ENCODE data around the gene SOCS1. TPM values are rescaled to one million over a fixed set of nuclear protein-coding genes. Genes with fewer than 3 reads are reported as not detected.
"Not testable (repeated sequence)": the region's sequence is repeated elsewhere in the genome, so short reads cannot be mapped to it uniquely, and the experiment has no call there.

SOCS1 gene
- total RNA-seq, 1 donor from 2014 or later = 0.79 TPM

- no peak for DNase-seq (ENCODE audit: low read depth in 2 of 2)
Measured at GRCh38 chr16:11225677-11226549, 30.1 kb downstream of the SOCS1 start.

DNA sequence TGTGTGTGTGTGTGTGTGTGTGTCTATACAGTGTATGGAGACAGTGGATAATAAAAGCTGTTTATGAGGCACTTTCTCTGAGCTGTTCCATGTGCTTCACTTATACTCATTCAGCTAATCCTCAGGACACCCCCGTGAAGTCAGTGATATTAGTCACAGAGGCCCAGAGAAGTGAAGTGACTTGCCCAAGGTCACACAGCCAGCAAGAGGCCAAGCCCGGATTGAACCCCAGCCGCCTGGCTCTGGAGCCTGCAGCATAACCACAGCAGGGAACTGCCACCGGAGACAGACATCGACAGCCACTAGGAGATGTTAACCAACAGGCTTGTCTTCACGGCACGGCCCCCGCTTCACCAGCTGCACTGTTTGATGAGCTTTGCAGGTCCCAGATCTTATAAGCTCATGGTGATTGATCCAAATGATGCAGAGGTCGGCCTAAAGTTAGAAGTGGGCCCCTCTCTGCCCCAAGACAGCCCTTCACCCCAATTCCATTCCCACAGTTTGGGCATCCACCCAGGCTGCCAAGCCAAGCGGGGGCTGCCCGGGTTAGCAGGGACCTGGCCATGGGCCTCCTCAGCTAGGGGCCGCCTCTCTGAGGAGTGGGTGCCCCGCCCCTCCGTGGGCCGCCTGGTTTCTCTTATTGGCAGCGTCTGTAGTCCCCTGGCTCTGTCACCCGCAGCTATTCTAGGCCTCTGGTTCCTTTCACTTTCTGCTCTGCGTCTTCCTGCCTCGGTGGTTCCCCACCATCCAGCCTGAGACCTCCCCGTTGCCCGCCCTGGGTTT, 30.9 kb downstream of the SOCS1 start:
- DNase-seq (ENCODE audit: low read depth in 2 of 2) = peak; percentile 20 to 28

- peak in 1 of 2 donors; percentile 15 for DNase-seq (ENCODE audit: low read depth in 2 of 2)
Measured at GRCh38 chr16:11224096-11224893, 31.7 kb downstream of the SOCS1 start.

- not testable (repeated sequence) for DNase-seq (ENCODE audit: low read depth in 2 of 2)
Measured at GRCh38 chr16:11220507-11220906, 35.5 kb downstream of the SOCS1 start.

DNA sequence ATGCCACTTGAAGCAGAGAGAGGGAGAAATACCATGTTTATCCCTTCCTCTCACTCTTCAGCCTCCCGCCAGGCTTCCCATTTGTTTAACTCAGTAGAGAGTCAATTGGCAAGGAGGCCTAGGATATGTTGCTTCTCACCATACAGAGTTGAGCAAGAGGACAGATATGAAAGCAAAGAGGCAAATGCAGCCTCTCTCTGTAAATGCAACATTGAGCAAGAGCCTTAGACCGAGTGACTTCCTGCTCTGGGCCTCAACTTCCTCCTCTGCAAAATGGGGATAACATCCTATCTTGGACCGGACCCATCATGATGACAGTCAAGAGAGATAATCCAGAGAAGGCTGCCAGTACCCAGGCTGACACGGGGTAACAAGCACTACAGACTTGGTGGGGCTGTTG, 36.8 kb downstream of the SOCS1 start:
- no peak for DNase-seq (ENCODE audit: low read depth in 2 of 2)

- no peak for DNase-seq (ENCODE audit: low read depth in 2 of 2)
Measured at GRCh38 chr16:11218604-11218962, 37.4 kb downstream of the SOCS1 start.

- DNase-seq (ENCODE audit: low read depth in 2 of 2) = no peak
Measured at GRCh38 chr16:11217651-11218603, 38.1 kb downstream of the SOCS1 start.

DNA sequence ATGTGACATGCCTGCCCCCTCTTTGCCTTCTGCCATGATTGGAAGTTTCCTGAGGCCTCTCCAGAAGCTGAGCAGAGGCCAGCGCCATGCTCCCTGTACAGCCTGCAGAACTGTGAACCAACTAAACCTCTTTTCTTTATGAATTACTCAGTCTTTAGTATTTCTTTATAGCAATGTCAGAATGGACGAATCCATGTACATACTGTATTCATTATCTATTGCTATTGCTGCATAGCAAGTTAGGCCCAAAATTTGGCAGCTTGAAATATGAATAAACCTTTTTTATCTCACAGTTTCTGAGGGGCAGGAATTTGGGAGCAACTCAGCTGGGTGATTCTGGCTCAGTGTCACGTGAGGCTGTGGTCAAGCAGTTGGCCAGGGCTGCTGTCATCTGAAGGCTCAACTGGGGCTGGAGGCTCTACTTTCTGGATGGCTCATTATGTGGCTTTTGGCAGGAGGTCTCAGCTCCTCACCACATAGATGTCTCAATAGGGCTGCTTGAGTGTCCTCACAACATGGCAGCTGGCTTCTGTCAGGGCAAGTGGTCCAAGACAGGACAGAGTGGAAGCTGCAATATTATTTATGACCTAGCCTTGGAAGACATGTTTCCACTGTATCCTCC, 40.0 kb downstream of the SOCS1 start:
- DNase-seq (ENCODE audit: low read depth in 2 of 2) = no peak

DNA sequence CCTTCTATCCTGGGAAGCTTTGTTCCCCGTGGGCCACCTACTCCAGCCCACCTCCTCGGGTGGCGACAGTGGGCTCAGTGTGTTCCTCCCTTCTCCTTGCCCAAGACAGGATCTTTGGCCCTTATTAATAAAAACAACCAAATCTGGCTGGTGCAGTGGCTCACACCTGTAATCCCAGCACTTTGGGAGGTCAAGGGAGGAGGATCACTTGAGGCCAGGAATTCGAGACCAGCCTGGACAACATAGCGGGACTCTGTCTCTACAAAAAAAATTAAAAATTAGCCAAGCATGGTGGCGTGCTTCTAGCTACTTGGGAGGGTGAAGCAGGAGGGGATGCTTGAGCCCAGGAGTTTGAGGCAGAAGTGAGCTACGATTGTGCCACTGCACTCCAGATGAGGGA, 42.2 kb downstream of the SOCS1 start:
- no peak for DNase-seq (ENCODE audit: low read depth in 2 of 2)

DNA sequence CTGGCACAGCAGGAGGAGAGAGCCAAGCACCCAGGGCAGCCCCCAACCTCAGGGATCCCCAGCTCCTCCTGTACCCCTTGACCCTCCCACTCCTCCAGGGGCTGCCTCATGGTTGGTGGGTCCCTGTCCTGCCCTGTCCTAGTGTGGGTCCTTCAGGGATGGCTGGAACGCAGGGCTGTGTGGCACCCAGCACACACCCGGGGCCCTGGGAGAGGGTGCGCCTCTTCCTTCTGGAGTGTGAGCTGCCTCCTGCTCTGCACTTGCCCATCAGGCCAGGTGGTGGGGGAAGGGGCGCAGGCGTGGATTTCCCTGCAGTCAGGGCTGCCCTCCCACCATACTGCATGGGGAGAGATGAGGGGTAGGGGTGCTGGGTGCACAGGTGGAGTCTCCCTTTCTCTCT, 42.6 kb downstream of the SOCS1 start:
- no peak for DNase-seq (ENCODE audit: low read depth in 2 of 2)

DNA sequence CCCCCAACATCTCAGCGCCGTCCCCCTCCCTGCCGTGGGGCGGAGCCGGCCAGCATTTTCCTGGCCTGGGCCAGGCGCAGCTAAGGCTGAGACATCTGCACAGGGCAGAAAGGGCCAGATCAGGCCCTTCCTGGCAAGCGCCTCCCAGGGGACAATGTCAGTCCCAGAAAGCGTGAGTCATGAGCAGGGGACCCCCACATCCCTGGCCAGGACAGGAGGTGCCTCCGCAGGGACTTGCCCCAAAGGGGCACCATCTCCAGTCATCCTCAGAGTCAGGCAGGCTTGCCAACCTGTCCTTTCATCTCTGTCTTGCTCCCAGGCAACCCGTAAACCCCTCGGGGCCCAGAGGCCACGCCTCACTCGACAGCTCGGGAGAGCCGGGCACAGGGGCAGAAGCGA, 43.2 kb downstream of the SOCS1 start:
- no peak for DNase-seq (ENCODE audit: low read depth in 2 of 2)

- DNase-seq (ENCODE audit: low read depth in 2 of 2) = no peak
Measured at GRCh38 chr16:11211977-11212797, 43.8 kb downstream of the SOCS1 start.

DNA sequence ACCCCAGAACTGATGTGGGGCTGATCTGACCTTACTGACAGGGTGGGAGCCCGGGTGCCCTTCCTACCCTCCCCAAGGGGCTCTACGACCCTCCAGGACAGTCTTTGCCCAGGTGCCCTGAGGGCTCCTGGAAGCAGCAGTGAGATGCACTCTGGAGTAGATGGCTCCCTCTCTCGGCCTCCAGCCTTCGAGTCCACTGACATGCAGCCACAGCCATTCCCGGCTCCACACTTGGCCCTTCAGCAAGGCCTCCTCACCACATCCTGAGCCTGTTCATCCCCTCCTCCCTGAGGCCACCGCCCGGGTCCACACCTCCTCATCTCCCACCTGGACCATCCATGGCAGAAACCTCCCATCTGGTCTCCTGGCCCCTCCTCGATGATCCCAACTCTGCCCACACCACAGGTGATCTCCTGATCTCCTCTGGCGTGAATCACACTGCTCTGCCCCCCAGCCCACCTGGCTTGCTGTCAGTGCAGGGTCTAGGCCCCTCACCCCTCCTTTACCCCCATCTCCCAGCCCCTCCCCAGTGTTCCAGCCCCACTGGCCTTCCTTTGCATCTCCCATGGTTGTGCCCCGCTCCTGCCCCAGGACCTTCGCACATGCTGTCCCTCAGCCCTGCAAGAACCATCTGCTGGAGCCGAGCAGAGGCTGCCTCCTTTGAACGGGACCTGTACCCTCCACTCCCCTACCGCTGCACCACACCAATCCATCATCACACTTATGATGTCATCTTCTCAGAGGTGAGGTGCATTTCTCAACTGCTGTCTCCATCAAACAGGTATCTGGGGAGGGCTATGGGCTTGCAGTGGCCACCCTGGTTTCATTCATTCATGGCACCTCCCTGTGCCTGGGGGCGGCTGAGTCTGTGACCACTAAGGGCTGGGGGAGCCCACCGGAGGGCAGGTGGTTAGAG, 44.7 kb downstream of the SOCS1 start:
- DNase-seq (ENCODE audit: low read depth in 2 of 2) = no peak

- no peak for DNase-seq (ENCODE audit: low read depth in 2 of 2)
Measured at GRCh38 chr16:11210260-11210659, 45.7 kb downstream of the SOCS1 start.

DNA sequence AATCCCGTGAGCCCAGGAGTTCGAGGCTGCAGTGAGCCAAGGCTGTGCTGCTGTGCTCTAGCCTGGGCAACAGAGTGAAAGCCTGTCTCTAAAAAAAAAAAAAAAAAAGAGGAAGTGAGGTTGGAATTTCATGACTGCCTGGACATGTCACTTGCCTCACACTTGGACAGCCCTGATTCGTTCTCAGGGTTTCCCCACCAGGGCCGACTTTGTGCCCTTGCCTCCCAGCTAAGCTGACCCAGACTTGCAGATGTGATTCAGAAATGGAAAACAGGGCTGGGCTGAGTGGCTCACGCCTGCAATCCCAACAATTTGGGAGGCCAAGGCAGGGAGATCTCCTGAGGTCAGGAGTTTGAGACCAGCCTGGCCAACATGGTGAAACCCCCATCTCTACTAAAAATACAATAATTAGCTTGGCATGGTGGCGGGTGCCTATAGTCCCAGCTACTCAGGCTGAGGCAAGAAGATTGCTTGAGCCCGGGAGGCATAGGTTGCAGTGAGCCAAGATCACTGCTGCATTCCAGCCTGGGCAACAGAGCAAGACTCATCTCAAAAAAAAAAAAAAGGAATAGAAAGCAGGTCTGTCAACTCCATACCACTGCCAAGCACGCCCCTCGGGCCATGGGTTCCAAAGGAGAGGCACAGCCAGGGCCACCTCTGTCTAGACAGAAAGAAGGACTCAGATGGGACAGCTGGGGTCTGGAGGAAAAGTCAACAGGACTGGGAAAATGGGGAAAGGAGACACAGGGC, 46.9 kb downstream of the SOCS1 start:
- no peak for DNase-seq (ENCODE audit: low read depth in 2 of 2)

DNA sequence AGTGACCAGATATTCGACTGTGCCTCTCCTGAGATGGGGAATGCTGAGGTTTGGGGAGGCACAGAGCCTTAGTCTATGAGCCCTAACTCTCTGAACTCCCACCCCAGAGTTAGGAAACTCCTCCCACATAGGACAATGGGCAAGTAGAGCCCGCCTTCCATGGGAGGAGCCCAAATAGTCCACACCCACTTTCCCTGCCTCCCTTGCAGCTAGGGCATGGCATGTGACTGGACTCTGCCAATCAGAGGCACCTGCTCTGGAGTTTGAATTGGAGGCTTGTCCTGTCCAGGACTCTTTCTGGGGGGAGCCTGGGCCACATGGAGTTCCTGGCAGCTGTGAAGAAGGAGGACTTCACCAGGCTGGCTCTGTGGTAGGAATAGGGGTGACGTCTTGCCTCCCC, 48.4 kb downstream of the SOCS1 start:
- DNase-seq (ENCODE audit: low read depth in 2 of 2) = no peak

GRCh38 chr16:11205754-11206581, 50.0 kb downstream of the SOCS1 start:
- DNase-seq (ENCODE audit: low read depth in 2 of 2) = peak; percentile 37 to 63
